GM13977 (cell line): Measurements from ENCODE around the gene UCHL1.
A peak's percentile ranks its signal among the peaks of the same experiment; 100 is the strongest.

Experiments used
- DNase-seq: peaks from one replicate; pipeline ENCODE4 v3.0.0; 2012; ENCODE audit warnings: low spot score
- CTCF ChIP-seq: IDR thresholded peaks from 2 replicates; pipeline ENCODE4 v1.5.1; 2012; ENCODE audit warnings: mild to moderate bottlenecking, control low read depth; ENCODE audit not compliant: insufficient read depth; ENCODE audit errors: extremely low read depth, missing control alignments
- in situ Hi-C: fragments of 300-500 bp; cut with MboI; formaldehyde crosslinking; loops from one replicate; pipeline ENCODE4 v1.12.0; 2022; ENCODE audit warnings: low sequenced_read_pairs, low pct_unique_long_range_greater_than_20kb, mixed read lengths, inconsistent platforms; ENCODE audit not compliant: unreplicated experiment

UCHL1 gene

GRCh38 chr4:41256740-41257256 lies at the start of gene UCHL1:
Gene UCHL1, plus strand, starts transcription at chr4:41256928. Its CDS starts 49 bp downstream, at chr4:41256977.
- in situ Hi-C loops: no loop called here
- no peak for TF ChIP-seq CTCF
- peak; percentile 38 for DNase-seq

- TF ChIP-seq CTCF: no peak
- in situ Hi-C loops: loop anchor here (25.0 kb wide), 1 partner anchor 470 kb away; the partner anchor contains the start of gene NSUN7
- DNase-seq: no peak
Observed at GRCh38 chr4:41207291-41207831, 49.4 kb upstream of the UCHL1 start.

GRCh38 chr4:41209187-41209586 lies 47.5 kb upstream of the UCHL1 start:
- in situ Hi-C loops: loop anchor here (25.0 kb wide), 1 partner anchor 472 kb away; the partner anchor contains the start of gene NSUN7
- TF ChIP-seq CTCF: no peak
- no peak for DNase-seq

- in situ Hi-C loops: loop anchor here (10.0 to 25.0 kb wide), 2 partner anchors 235 to 473 kb away; partner anchors contain the start of gene NSUN7
- TF ChIP-seq CTCF: no peak
- no peak for DNase-seq
Observed at GRCh38 chr4:41209901-41210300, 46.8 kb upstream of the UCHL1 start.

- DNase-seq: no peak
- in situ Hi-C loops: loop anchor here (10.0 to 25.0 kb wide), 2 partner anchors 237 to 475 kb away; partner anchors contain the start of gene NSUN7
- no peak for TF ChIP-seq CTCF
Observed at GRCh38 chr4:41211951-41212615, 44.6 kb upstream of the UCHL1 start.

GRCh38 chr4:41212616-41213203 lies 44.0 kb upstream of the UCHL1 start:
- peak; percentile 41 for TF ChIP-seq CTCF
- DNase-seq: peak; percentile 45
- in situ Hi-C loops: loop anchor here (10.0 to 25.0 kb wide), 2 partner anchors 238 to 475 kb away; partner anchors contain the start of gene NSUN7
